Brain microvascular endothelial cell (primary cell): Measurements from ENCODE around the gene EEFSEC.

ENCODE experiments used
- DNase-seq: peaks from one replicate; pipeline ENCODE4 v3.0.0-alpha.2; 2020
- H3K27ac ChIP-seq: fragments of 250-450 bp; sonication (Bioruptor Pico); 2 replicates; pipeline ENCODE4 v1.5.1; 2020; ENCODE audit warnings: mild to moderate bottlenecking, moderate library complexity
- H3K27me3 ChIP-seq: fragments of 250-450 bp; sonication (Bioruptor Pico); replicated peaks from 2 replicates; pipeline ENCODE4 v1.5.1; 2020; ENCODE audit warnings: mild to moderate bottlenecking
- H3K36me3 ChIP-seq: fragments of 250-450 bp; sonication (Bioruptor Pico); replicated peaks from 2 replicates; pipeline ENCODE4 v1.5.1; 2020; ENCODE audit warnings: mild to moderate bottlenecking
- H3K4me3 ChIP-seq: 2 replicates; pipeline ENCODE4 v1.5.1; 2011; ENCODE audit warnings: low read depth, mild to moderate bottlenecking, control low read depth, low read length, moderate library complexity
- CTCF ChIP-seq: IDR thresholded peaks from 2 replicates; pipeline ENCODE4 v1.5.1; 2011; ENCODE audit warnings: low read depth, mild to moderate bottlenecking, moderate library complexity, low read length, control low read depth, inconsistent platforms; ENCODE audit errors: missing control alignments
- in situ Hi-C: cut with HindIII; loops from 2 replicates; pipeline ENCODE4 v1.10.0; 2017; ENCODE audit warnings: low sequenced_read_pairs, low pct_ligation_motif_present

The EEFSEC gene

GRCh38 chr3:128358156-128358895, 205.0 kb downstream of the EEFSEC start:
- Histone ChIP-seq H3K36me3 (no peaks in the 10 kb centered on the region), H3K27ac (no peak overlapping the region), H3K4me3 (no peak overlapping the region), H3K27me3 (no peaks in the 10 kb centered on the region)
- in situ Hi-C loops: no loop called here
- DNase-seq: no peak
- TF ChIP-seq CTCF: no peak

GRCh38 chr3:128359060-128359664, 205.9 kb downstream of the EEFSEC start:
- no peak for TF ChIP-seq CTCF
- Histone ChIP-seq H3K27ac (no peak overlapping the region), H3K4me3 (no peak overlapping the region), H3K27me3 (no peaks in the 10 kb centered on the region), H3K36me3 (no peaks in the 10 kb centered on the region)
- in situ Hi-C loops: no loop called here
- DNase-seq: no peak

- Histone ChIP-seq H3K27me3 (no peaks in the 10 kb centered on the region), H3K27ac (no peak overlapping the region), H3K4me3 (no peak overlapping the region), H3K36me3 (no peaks in the 10 kb centered on the region)
- in situ Hi-C loops: no loop called here
- DNase-seq: no peak
- no peak for TF ChIP-seq CTCF
Observed at GRCh38 chr3:128359846-128360642, 206.8 kb downstream of the EEFSEC start.

GRCh38 chr3:128360705-128361271, 207.5 kb downstream of the EEFSEC start:
- no peaks in the 10 kb centered on the region for H3K27me3 ChIP-seq
- in situ Hi-C loops: no loop called here
- no peak overlapping the region for H3K4me3 ChIP-seq
- no peak for DNase-seq
- no peaks in the 10 kb centered on the region for H3K36me3 ChIP-seq
- no peak overlapping the region for H3K27ac ChIP-seq
- no peak for TF ChIP-seq CTCF

GRCh38 chr3:128362026-128362965, 209.0 kb downstream of the EEFSEC start:
- no peaks in the 10 kb centered on the region for H3K27me3 ChIP-seq
- no peak for DNase-seq
- TF ChIP-seq CTCF: no peak
- in situ Hi-C loops: no loop called here
- H3K4me3 ChIP-seq: no peak overlapping the region
- H3K27ac ChIP-seq: no peak overlapping the region
- H3K36me3 ChIP-seq: no peaks in the 10 kb centered on the region
